GM21381 (cell line): Measurements from ENCODE around the gene ACAD10.
"Not testable (repeated sequence)": the region's sequence is repeated elsewhere in the genome, so short reads cannot be mapped to it uniquely, and the experiment has no call there.

Experiments used
- ATAC-seq: cut with Tn5 transposase; IDR thresholded peaks from one replicate; pipeline ENCODE4 v1.9.1; 2021; ENCODE audit warnings: mild to moderate bottlenecking, moderate library complexity; ENCODE audit not compliant: unreplicated experiment

The ACAD10 gene

DNA sequence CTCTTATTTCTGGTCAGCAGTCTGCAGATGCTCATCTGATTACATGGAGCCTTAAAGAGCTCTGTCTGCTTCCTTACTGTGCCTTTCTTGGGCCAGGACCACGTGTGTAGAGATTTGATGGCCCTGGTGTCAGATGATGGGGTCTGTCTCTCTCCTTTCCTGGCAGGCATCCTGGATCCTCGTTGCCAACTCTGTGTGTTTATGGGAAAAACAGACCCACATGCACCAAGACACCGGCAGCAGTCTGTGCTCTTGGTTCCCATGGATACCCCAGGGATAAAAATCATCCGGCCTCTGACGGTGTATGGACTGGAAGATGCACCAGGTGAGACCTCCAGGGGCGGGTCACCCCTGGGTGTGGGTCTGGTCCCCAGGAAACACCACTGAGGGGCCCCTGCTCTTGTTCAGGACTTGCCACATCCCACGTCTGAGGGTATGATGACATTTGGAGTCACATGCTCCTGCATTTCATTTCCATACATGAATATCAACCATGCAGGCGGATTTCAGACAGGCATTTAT lies 62.4 kb downstream of the ACAD10 start:
- no peak for ATAC-seq

- ATAC-seq = no peak
Measured at GRCh38 chr12:111748867-111749266, 63.0 kb downstream of the ACAD10 start.

- no peak for ATAC-seq
Measured at GRCh38 chr12:111749391-111749790, 63.5 kb downstream of the ACAD10 start.

DNA sequence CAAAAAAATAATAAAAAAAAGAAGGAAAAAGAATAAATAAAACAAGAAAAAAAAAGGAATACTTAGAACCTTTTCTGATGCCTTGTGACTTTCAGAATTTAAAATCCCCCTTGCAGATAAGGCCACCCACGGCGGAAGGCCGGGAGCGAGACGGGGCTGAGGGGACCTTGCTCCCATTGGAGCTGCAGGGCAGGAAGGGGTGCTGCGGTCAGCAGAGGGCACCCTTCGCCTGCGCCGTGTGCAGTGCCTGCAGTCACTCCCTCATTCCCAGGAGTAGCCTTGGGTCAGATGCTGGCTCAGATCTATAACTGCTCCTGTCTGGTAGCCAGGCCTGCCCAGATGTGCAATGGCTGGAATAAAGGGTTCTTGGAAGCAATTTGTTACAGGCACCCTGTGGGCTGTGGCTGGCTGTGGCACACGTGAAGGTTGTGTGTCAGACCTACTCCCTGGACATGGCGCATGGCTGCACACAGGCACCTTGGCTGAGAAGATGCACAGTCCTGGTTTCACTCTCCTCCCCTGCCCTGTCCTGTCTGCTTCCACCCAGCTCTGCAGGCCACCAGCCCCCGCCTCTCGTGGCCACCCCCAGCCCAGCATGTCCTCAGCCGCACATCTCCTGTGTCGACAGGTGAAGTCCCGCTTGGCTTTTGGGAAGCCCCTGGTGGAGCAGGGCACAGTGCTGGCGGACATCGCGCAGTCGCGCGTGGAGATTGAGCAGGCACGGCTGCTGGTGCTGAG lies 67.5 kb downstream of the ACAD10 start:
- no peak for ATAC-seq

DNA sequence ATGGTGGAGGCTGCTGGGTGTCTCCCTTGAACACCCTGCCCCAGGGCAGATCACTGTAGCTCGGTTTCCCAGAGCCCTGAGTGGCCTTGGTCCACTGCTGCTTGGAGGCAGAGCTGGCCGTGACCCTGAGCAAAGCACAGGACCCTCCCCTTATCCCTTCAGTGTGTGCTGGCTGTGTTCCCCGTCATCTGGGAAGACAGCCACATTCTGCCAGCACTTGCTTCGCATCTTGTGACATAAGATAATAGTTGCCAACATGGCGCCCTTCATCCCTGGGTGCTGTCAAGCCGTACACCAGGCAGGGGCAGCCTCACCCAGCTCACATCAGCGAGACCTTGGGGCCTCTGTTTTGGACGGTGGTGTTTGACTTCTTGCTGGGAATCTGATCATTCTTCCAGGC lies 68.8 kb downstream of the ACAD10 start:
- ATAC-seq = no peak

DNA sequence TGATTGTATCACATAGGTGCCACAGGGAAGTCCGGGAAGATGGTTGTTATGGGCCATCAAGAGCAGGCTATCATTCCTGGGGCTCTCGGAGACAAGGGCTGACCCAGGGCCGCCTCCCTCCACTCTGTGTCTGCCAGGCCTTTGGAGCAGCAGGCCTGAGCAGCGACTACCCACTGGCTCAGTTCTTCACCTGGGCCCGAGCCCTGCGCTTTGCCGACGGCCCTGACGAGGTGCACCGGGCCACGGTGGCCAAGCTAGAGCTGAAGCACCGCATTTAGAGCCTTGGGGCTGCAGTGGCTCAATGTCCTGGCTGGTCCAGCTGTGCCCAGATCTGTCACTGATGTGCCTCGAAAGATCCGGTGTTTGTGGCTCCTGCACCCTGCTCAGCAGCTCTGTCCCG lies 70.3 kb downstream of the ACAD10 start:
- ATAC-seq = no peak

DNA sequence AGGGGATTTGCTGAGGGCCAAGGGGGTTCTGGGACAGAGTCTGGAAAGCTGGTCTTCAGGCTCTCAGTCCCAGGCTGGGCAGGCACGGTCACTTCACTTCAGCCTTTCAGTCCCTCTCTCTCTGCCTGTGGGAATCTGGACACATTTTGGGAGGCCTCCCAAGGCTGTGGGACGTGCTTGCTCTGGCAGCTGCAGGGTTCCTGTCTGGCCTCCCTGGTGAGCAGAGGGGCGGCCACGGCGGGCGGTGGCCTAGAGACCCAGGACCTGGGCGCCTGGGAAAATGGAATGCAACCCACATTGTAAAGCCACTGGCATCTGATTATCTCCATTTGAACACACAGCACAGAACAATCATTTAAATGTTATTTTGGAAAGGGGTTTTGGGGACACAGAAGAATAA lies 70.8 kb downstream of the ACAD10 start:
- ATAC-seq = no peak

- peak; percentile 46 for ATAC-seq
Measured at GRCh38 chr12:111757361-111758119, 71.7 kb downstream of the ACAD10 start.

- ATAC-seq = no peak
Measured at GRCh38 chr12:111758120-111758561, 72.3 kb downstream of the ACAD10 start.

DNA sequence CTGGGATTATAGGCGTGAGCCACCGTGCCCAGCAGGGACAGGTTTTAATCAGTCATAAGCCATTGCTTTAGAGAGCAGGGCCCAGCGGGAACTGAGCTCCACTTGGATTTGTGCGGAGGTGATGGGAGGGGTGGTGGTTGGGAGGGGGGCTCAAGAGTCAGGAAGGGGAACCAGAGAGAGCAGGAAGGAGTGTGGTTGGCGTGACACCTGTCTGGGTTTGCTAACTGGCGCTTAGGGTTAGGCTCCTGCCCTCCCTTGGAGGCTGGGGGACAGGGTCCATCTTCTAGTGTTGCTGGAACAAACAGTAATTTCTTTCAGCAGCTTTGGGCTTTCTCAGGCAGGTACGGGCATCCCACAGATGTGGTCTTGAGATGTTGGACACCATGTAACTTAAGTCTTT lies 73.4 kb downstream of the ACAD10 start:
- no peak for ATAC-seq

DNA sequence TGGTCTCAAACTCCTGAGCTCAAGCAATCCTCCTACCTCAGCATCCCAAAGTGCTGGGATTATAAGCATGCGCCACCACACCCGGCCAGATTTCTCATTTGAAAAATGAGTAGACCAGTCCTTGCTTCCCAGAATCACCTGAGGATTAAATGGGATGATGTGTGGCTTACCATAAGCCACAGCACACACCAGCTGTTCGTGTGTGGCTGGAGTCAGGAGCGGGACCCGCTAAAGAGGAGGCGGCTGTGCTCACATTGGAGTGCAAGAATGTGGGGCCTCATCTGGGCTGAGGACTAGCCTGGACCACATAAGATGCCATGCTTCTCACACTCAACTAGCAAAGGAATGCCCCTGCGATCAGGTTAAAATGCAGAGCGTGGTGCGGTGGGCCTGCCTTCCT lies 74.1 kb downstream of the ACAD10 start:
- no peak for ATAC-seq

DNA sequence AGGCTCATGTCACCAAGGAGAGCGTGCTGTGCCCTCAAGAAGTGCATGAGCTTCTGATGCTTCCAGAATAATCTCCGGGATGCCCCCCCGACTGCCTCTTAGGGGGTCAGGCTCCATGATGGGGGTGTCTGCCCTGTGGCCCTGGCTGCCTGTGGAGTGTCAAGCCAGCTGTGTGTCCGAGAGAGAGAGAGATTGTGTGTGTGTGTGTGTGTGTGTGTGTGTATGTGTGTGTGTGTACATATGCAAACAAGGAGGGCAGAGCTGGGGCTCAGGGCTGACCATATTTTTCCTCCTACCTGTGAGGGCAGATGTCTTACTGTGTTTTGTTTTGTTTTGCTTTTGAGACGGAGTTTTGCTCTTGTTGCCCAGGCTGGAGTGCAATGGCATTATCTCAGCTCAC lies 75.2 kb downstream of the ACAD10 start:
- no peak for ATAC-seq

GRCh38 chr12:111761706-111762105 lies 75.9 kb downstream of the ACAD10 start:
- ATAC-seq = no peak

GRCh38 chr12:111763552-111763951 lies 77.7 kb downstream of the ACAD10 start:
- ATAC-seq = not testable (repeated sequence)

GRCh38 chr12:111764120-111764821 lies 78.4 kb downstream of the ACAD10 start:
- ATAC-seq = peak; percentile 42

DNA sequence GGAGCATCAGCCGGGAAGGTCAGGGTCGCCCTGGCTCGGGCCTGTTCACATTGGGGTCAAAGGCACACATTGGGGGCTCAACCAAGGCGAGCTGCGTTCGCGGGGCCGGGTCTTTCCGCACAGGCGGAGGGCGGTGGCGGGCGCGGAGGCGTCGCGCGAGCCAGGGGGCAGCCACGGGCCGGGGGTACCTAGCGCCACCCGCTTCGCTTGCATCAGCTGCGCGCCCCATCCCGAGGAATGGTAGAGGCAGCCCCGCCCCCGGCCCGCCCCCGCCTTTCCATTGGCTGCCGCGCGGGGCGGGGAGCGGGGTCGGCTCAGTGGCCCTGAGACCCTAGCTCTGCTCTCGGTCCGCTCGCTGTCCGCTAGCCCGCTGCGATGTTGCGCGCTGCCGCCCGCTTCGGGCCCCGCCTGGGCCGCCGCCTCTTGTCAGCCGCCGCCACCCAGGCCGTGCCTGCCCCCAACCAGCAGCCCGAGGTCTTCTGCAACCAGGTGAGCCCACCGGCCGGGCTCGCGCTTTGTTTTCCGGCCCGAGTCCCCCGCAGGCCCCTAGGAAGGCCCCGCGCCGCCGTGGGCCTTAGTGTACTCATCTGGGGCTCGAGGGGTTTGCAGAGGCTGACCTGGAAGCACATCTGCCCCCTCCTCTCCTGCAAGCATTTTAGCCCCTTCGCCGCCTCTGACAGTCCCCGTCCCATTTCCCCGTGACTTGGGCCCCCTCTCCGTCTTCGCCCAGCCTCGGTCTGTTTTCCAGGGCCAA lies 80.9 kb downstream of the ACAD10 start, which contains the start of gene ALDH2:
Gene ALDH2, plus strand, starts transcription at position 326 of the 754 bp plus-strand sequence. Its CDS starts 50 bp downstream, at position 376.
- peak; percentile 52 for ATAC-seq

GRCh38 chr12:111767362-111768158 lies 81.7 kb downstream of the ACAD10 start:
- ATAC-seq = no peak

DNA sequence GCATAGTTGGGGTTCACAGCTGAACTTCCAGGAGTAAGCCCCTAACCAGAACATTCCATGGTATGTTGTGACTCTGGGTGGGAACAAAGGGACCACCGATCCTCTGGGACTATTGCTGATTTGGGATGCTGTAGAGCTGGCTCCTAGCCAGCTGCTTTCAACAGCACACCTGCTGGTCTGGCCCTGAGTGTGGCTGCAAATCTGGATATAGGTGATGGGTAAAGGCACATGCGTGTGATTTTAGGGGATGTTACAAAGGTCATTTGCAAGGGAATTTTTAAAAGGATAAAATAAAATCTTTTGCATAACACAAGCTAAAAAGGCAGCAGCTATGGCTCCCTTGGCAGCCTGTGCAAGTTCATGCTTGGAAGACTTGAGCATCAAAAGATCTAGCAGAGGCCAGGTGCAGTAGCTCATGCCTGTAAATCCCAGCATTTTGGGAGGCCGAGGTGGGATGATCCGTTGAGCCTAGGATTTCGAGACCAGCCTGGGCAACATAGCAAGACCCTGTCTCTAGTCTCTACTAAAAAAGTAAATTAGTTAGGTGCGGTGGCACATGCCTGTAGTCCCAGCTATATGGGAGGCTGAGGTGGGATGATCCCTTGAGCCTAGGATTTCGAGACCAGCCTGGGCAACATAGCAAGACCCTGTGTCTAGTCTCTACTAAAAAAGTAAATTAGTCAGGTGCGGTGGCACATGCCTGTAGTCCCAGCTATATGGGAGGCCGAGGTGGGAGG lies 82.5 kb downstream of the ACAD10 start:
- no peak for ATAC-seq

DNA sequence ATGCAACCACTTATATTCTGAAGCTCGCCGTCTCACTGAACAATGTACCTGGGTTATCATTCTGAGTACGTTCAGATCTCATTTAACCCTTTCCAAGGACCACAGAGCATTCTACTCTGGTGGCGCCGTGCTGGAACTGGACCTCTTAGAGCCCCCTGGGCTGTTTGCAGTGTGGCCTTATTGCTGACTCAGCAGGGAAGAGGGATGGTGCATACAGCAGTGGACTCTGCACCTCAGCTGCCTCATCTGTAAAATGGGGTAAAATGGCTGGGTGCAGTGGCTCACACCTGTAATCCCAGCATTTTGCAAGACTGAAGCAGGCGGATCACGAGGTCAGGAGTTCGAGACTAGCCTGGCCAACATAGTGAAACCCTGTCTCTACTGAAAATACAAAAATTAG lies 83.7 kb downstream of the ACAD10 start:
- ATAC-seq = no peak
